SK-N-SH treated with all-trans-retinoic acid at 6 μM for 48 hours (cell line): ENCODE results near the gene CACHD1.

Experiments used
- CREB5 ChIP-seq: fragments of 250-450 bp; sonication (Bioruptor Pico); IDR thresholded peaks from 2 replicates; pipeline ENCODE4 v1.5.1; 2020; ENCODE audit warnings: low read depth, mild to moderate bottlenecking, moderate library complexity
- CSRNP3 ChIP-seq: fragments of 250-450 bp; sonication (Bioruptor Pico); IDR thresholded peaks from 2 replicates; pipeline ENCODE4 v1.5.1; 2021; ENCODE audit warnings: mild to moderate bottlenecking, moderate library complexity
- OSR1 ChIP-seq: fragments of 250-450 bp; sonication (Bioruptor Pico); IDR thresholded peaks from 2 replicates; pipeline ENCODE4 v1.8.0; 2022; ENCODE audit warnings: moderate library complexity, mild to moderate bottlenecking, inconsistent platforms
- PATZ1 ChIP-seq: fragments of 250-450 bp; sonication (Bioruptor Pico); IDR thresholded peaks from 2 replicates; pipeline ENCODE4 v1.8.0; 2020; ENCODE audit warnings: mild to moderate bottlenecking, moderate library complexity, borderline replicate concordance
- PPARA ChIP-seq: fragments of 250-450 bp; sonication (Bioruptor Pico); IDR thresholded peaks from 2 replicates; pipeline ENCODE4 v1.5.0; 2020; ENCODE audit warnings: mild to moderate bottlenecking, borderline replicate concordance
- TCF4 ChIP-seq: fragments of 250-450 bp; sonication (Bioruptor Pico); IDR thresholded peaks from 2 replicates; pipeline ENCODE4 v1.8.0; 2021; ENCODE audit warnings: mild to moderate bottlenecking, moderate library complexity, borderline replicate concordance
- ZFP3 ChIP-seq: fragments of 250-450 bp; sonication (Bioruptor Pico); IDR thresholded peaks from 2 replicates; pipeline ENCODE4 v1.5.0; 2020; ENCODE audit warnings: mild to moderate bottlenecking, moderate library complexity
- ZFP30 ChIP-seq: fragments of 450-650 bp; formaldehyde crosslinking; IDR thresholded peaks from 2 replicates; pipeline ENCODE4 v1.5.0; 2022; ENCODE audit warnings: mild to moderate bottlenecking, moderate library complexity
- ZNF70 ChIP-seq: fragments of 450-650 bp; formaldehyde crosslinking; IDR thresholded peaks from 2 replicates; pipeline ENCODE4 v1.5.0; 2020; ENCODE audit warnings: mild to moderate bottlenecking, moderate library complexity
- TF ChIP-seq, protein P1 (sequence below): fragments of 250-450 bp; sonication (Bioruptor Pico); IDR thresholded peaks from 2 replicates; pipeline ENCODE4 v1.5.0; 2020; ENCODE audit warnings: mild to moderate bottlenecking, moderate library complexity

GRCh38 chr1:64581843-64582185 is 111.9 kb downstream of the CACHD1 start:
- TF ChIP-seq ZFP30 (CRISPR knock-in tag) (no peak), ZFP3 (no peak), CSRNP3 (no peak), OSR1 (CRISPR knock-in tag) (no peak), ZNF70 (no peak), PPARA (no peak), CREB5 (no peak), PATZ1 (CRISPR knock-in tag) (no peak), TCF4 (CRISPR knock-in tag) (no peak)
- TF ChIP-seq, protein P1, sequence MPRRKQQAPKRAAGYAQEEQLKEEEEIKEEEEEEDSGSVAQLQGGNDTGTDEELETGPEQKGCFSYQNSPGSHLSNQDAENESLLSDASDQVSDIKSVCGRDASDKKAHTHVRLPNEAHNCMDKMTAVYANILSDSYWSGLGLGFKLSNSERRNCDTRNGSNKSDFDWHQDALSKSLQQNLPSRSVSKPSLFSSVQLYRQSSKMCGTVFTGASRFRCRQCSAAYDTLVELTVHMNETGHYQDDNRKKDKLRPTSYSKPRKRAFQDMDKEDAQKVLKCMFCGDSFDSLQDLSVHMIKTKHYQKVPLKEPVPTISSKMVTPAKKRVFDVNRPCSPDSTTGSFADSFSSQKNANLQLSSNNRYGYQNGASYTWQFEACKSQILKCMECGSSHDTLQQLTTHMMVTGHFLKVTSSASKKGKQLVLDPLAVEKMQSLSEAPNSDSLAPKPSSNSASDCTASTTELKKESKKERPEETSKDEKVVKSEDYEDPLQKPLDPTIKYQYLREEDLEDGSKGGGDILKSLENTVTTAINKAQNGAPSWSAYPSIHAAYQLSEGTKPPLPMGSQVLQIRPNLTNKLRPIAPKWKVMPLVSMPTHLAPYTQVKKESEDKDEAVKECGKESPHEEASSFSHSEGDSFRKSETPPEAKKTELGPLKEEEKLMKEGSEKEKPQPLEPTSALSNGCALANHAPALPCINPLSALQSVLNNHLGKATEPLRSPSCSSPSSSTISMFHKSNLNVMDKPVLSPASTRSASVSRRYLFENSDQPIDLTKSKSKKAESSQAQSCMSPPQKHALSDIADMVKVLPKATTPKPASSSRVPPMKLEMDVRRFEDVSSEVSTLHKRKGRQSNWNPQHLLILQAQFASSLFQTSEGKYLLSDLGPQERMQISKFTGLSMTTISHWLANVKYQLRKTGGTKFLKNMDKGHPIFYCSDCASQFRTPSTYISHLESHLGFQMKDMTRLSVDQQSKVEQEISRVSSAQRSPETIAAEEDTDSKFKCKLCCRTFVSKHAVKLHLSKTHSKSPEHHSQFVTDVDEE: no peak
